Measurements from ENCODE around the gene KMT2E.

Gene KMT2E

GRCh38 chr7:105133986-105134655 is 120.1 kb downstream of the KMT2E start:
- no peak for TF ChIP-seq CTCF (IDR thresholded peaks at IDR 0.05; ENCODE audit: extremely low read depth, insufficient read depth, missing control alignments)
- no peak for DNase-seq (ENCODE audit: low spot score)
- in situ Hi-C loops (cut with MboI; ENCODE audit: low pct_unique_long_range_greater_than_20kb, low sequenced_read_pairs, unreplicated experiment): no loop called here

DNA sequence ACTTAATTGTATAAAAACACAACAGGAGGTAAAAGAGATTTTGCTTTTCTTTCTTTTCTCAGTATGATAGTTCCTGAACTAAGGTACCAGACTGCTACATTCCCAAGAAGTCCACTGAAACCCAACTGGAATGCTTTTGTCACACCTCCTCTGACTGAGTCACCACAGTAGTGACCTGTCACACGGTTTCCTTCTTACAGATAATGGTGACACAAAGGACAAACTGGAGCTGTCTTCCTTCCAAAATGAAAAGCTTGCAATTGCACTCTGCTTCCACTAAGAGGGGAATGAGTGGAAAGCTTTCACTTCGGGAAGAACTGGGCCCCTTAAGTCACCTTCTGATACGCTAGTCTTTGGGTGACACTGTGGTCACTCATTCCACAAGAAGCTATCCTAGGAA is 122.2 kb downstream of the KMT2E start:
- in situ Hi-C loops (cut with MboI; ENCODE audit: low pct_unique_long_range_greater_than_20kb, low sequenced_read_pairs, unreplicated experiment): no loop called here
- DNase-seq (ENCODE audit: low spot score): no peak
- no peak for TF ChIP-seq CTCF (IDR thresholded peaks at IDR 0.05; ENCODE audit: extremely low read depth, insufficient read depth, missing control alignments)

GRCh38 chr7:105137898-105138297 is 123.9 kb downstream of the KMT2E start:
- DNase-seq (ENCODE audit: low spot score): no peak
- in situ Hi-C loops (cut with MboI; ENCODE audit: low pct_unique_long_range_greater_than_20kb, low sequenced_read_pairs, unreplicated experiment): no loop called here
- no peak for TF ChIP-seq CTCF (IDR thresholded peaks at IDR 0.05; ENCODE audit: extremely low read depth, insufficient read depth, missing control alignments)

- no peak for TF ChIP-seq CTCF (IDR thresholded peaks at IDR 0.05; ENCODE audit: extremely low read depth, insufficient read depth, missing control alignments)
- in situ Hi-C loops (cut with MboI; ENCODE audit: low pct_unique_long_range_greater_than_20kb, low sequenced_read_pairs, unreplicated experiment): no loop called here
- no peak for DNase-seq (ENCODE audit: low spot score)
Measured at GRCh38 chr7:105139381-105139780, 125.4 kb downstream of the KMT2E start.

DNA sequence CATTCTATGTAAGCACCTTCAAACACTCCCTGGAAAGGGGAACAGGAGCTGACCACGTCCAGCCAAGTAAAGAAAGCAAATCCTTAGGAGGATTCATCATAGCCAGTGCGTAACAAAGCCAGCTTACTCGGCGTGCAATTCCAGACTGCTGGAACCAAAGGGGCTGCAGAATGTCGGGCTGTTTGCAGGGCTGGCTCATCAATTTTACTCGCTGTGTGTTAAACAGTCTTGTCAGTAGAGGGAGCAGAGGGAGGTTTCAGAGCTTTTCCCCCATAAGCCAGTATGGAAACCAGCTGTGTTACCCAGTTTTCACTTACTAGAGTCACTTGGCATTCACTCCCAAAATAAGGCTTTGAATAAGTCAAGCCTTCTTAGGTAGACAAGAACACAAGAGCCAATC is 127.1 kb downstream of the KMT2E start:
- TF ChIP-seq CTCF (IDR thresholded peaks at IDR 0.05; ENCODE audit: extremely low read depth, insufficient read depth, missing control alignments): peak; percentile 43
- in situ Hi-C loops (cut with MboI; ENCODE audit: low pct_unique_long_range_greater_than_20kb, low sequenced_read_pairs, unreplicated experiment): no loop called here
- peak; percentile 18 for DNase-seq (ENCODE audit: low spot score)

DNA sequence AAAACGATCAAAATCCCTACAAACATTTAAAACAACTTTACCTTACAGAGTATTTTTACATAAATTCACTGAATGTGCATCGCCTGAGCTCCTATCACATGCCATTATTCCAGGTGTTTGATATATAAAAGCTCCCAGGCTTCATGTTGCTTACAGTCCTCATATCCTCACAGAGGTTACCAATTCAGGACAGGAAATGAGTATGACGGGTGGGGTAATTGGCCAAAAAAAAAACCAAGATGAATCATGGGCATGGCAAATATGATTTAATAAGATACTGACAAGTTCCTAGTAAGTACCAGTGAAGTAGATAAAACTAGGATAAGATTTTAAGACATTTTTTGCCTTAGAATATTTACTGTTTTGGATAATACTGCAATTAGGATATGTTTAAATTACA is 135.8 kb downstream of the KMT2E start:
- no peak for DNase-seq (ENCODE audit: low spot score)
- in situ Hi-C loops (cut with MboI; ENCODE audit: low pct_unique_long_range_greater_than_20kb, low sequenced_read_pairs, unreplicated experiment): no loop called here
- TF ChIP-seq CTCF (IDR thresholded peaks at IDR 0.05; ENCODE audit: extremely low read depth, insufficient read depth, missing control alignments): no peak
